HG02798 (cell line): ENCODE data around the gene DAGLA.
"Not testable (repeated sequence)": the region's sequence is repeated elsewhere in the genome, so short reads cannot be mapped to it uniquely, and the experiment has no call there.

ENCODE experiments used
- ATAC-seq: cut with Tn5 transposase; IDR thresholded peaks from one replicate; pipeline ENCODE4 v1.9.1; 2021; ENCODE audit warnings: mild to moderate bottlenecking; ENCODE audit not compliant: unreplicated experiment, poor library complexity

Gene DAGLA

DNA sequence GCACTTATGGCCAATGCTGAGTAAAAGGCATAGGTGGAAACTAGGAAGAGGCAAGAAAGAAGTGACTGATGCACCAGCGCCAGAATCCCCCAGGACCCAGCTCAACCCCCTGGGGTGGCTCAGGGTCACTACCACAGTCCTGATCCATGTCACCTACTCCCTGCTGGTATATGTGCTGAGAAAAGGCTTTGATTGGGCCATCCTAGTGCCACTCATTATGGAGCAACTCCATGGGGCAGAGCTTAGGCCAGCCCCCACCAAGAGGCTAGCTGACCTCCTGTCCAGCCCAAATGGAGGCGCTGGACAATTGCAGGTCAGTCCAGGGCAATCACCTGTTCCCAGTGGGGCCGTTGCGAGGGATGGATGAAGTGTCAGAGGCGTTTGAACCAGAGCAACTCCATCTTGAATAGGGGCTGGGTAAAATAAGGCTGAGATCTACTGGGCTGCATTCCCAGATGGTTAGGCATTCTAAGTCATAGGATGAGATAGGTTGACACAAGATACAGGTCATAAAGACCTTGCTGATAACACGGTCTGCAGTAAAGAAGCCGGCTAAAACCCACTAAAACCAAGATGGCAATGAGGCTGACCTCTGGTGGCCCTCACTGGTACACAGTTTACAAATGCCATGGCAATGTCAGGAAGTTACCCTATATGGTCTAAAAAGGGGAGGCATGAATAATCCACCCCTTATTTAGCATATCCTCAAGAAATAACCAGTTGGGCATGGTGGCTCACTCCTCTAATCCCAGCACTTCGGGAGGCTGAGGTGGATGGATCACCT is 20.6 kb upstream of the DAGLA start:
- no peak for ATAC-seq

- ATAC-seq = not testable (repeated sequence)
Measured at GRCh38 chr11:61660997-61661396, 19.2 kb upstream of the DAGLA start.

DNA sequence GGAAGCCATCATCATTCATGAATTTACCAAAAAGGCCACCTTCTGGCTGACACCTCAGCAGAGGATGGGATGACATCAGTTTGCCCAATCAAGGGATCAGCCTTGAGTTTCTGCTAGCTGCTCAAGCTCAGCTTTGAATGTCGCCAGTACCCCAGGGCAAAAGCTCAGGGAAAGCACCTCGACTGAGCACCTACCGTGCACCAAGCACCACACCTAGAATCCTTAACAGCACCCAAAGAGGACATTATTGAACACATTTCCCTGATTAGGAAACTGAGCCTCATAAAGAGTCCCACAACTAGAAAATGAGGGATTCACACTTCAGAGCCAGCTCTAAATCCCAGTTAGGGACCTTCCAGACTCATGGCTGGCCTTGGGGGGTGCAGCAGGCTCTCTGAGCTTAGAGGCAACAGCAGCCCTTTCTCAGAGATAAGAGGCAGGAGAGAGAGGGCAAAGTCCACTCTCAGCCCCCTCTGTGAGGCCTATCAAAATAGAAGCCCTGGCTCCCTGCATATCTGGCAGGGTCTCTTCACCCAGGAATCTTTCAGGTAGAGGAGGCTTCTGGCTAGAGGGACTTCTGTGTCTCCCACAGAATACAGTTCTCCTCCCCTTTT is 13.4 kb upstream of the DAGLA start:
- no peak for ATAC-seq

GRCh38 chr11:61667684-61668305 is 12.4 kb upstream of the DAGLA start:
- no peak for ATAC-seq

DNA sequence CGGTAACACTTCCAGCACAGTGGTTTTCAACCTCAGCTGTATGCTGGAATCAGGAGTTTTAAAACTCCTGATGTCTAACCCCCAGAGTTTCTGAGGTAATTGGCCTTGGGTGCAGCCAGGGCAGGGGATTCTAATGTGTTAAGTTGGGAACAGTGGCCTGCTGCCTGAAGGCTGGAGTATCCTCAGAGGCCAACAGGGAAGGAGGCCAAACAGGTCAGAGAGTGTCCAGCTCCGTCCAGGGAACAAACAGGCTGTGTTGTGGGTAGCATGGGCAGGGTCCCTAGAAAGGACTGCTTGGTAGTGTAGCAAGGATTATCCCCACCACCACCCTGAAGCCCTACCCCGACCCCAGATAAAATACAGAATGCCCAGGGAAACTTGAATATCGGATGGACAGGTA is 10.8 kb upstream of the DAGLA start:
- no peak for ATAC-seq

DNA sequence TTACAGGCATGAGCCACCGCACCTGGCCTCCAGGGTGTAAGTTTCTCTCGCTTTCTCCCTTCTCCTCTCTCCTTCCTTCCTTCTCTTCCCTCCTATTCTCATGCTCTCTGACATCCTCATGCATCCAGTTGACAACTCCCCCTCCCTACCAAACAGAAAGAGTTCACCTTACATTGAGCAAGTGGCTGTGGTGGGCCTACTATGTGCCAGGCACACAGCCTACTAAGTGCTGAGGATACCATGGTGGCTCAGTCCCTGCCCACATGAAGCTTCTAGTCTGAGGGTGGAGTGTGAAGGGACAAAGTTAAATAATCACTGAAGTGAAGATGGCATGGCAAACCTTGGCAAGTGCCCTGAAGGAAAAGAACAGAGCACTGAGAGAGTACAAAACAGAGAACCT is 9.6 kb upstream of the DAGLA start:
- ATAC-seq = no peak

- ATAC-seq = no peak
Measured at GRCh38 chr11:61671527-61671926, 8.7 kb upstream of the DAGLA start.

DNA sequence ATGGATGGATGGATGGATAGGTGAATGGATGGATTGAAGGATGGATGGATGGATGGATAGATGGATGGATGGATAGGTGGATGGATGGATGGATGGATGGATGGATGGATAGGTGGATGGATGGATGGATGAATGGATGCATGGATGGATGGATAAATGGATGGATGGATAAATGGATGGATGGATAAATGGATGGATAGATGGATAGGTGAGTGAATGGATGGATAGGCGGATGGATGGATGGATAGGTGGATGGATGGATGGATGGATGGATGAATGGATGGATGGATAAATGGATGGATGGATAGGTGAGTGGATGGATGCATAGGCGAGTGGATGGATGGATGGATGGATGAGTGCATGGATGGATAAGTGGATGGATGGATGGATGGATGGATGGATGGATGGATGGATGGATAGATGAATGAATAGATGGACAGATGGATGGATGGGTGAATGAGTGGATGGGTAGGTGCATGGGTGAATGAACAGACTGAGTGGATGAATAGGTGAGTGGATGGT is 6.2 kb upstream of the DAGLA start:
- ATAC-seq = not testable (repeated sequence)

DNA sequence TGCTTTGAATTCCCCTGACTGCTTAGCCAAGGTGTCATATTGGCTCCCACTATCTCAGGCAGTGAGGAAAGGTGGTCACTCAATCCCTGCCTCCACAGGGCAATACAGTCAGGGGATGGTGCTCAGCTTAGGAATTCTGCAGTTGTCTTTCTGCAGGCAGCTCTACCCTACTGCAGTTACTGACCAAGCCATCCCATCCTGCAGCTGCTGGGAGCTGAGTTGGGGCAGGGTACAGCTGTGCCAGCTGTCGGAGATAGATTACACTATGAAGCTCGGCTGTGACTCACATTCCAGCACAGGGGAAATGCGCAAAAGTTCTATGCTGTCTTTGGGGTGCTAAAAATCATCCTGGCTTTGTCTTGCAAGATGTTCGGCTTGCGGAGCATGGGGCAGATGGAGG is 4.4 kb upstream of the DAGLA start:
- no peak for ATAC-seq

- no peak for ATAC-seq
Measured at GRCh38 chr11:61679296-61679695, 895 bp upstream of the DAGLA start.

GRCh38 chr11:61680622-61681221 is 531 bp downstream of the DAGLA start:
- no peak for ATAC-seq

DNA sequence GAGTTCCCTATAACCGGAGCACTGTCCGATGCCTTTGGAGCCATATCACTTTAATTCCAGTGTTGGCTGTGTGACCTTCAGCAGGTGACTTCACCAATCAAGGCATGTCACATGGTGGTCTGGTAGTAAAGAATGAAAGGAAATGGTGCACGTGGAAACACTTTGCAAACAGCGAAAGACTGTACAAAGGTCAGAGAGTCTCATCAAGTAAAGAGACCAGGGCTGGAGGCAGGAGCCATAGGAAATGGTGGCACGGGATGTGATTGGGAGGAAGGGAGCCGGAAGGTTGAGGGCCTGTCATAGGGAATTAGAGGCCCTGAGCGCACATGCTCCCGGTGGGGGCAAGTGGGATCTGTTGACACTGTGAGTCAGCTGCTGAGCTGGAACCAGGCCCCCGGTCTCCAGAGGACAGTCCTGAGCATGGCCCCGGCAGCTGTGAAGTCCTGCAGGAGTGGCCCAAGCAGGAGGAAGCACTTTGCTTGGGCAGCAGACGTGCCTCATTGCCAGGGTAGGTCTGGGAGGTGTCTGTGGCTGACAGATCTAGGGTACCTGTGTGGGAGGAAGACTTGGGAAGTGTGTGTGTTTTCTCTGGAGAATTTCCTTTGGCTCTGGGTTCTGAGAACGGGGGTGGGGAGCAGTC is 2.0 kb downstream of the DAGLA start:
- ATAC-seq = no peak

DNA sequence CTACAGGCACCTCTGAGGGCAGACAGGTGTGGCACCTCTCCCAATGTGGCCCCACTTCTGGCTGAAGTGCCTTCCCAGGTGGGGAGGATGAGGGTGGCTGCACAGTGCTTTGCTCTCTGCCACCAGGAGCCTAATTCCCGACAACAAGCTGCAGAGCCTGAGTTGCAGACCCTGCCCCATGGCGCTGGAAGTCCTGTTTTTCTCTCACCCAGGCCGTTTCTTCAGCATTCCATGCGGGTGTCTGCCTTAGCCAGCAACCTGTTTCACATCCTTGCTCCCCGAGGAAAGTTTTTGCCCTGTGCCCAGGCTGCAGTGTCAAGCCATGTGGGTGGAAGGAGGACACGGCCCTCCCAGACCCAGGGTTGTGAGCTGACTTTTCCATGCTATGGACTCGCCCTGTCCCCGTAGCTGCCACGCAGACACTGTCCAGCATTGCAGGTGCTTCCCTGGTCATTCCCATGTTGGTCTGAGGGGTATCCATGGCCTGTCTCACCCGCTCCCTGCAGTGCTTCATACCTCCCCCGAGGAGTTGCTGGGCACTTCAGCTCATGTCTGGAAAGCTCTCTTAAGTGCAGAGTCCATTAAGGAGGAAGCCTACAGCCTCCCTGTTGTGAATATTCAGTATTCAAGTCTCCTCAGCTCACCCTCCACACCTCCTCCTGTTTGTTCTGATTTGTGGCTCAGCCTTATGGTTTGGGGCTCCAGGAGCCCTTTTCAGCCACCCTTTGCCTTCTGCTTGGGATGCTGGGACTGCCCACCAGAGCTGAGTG is 2.9 kb downstream of the DAGLA start:
- no peak for ATAC-seq

- ATAC-seq = no peak
Measured at GRCh38 chr11:61683961-61684869, 4.0 kb downstream of the DAGLA start.

- no peak for ATAC-seq
Measured at GRCh38 chr11:61684870-61685616, 4.9 kb downstream of the DAGLA start.

DNA sequence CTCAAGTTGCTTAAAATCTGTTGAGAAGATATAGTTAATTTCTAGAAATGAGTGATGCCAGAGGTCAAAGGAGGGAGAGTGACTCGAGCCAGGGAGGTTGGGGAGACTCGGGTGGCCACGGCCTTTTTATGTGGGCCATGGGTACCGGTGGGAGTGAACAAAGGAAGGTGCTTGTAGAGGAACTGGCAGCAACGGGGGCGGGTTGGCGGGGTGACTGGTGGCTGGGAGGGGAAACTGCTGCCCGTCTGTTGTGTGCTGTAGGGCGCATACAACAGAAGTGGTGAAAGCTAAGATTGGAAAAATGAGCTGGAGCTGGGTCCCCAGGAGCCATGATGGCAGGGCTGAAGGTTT is 5.4 kb downstream of the DAGLA start:
- no peak for ATAC-seq

DNA sequence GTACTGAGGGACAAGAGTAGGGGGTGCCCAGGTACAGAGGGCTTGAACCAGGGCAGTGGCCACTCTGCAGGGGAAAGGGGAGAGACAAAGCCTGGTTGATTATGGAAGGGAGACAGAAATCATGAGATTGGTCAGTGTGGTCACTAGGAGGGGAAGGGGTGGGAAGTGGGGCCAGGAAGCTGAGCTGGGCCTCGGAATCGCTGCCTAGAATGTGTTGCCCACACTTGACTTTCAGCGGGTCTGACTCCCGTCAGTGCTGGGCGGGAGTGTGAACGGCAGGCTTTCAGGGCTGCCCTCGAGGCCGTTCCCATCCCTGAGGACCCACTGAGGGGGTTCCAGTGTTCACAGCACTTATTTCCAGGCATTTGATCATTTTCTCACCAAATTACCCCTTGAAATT is 5.9 kb downstream of the DAGLA start:
- ATAC-seq = no peak

- ATAC-seq = no peak
Measured at GRCh38 chr11:61686469-61686868, 6.3 kb downstream of the DAGLA start.
